Immature natural killer cell (primary cell): ENCODE measurements around the gene NAP1L1. TPM values are rescaled to one million over a fixed set of nuclear protein-coding genes. Genes with fewer than 3 reads are reported as not detected.

Source experiments
- DNase-seq, 3 donors: peaks; one replicate each; pipeline ENCODE4 v3.0.0; 2022; ENCODE audit warnings: mixed read lengths in 1 of 3
- H3K27ac Mint-ChIP-seq, 6 donors: one replicate each; pipeline ENCODE4 v1.8.0; 2020; ENCODE audit warnings: mixed read lengths in 6 of 6, mild to moderate bottlenecking in 5 of 6, inconsistent platforms in 4 of 6, moderate library complexity in 3 of 6
- H3K27me3 Mint-ChIP-seq, 3 donors: one replicate each; pipeline ENCODE4 v1.8.0; 2020 to 2021; ENCODE audit warnings: low read depth in 3 of 3, mild to moderate bottlenecking in 3 of 3, mixed read lengths in 3 of 3, moderate library complexity in 3 of 3, inconsistent platforms in 1 of 3
- H3K36me3 Mint-ChIP-seq, 3 donors: one replicate each; pipeline ENCODE4 v1.8.0; 2020; ENCODE audit warnings: mixed read lengths in 3 of 3, inconsistent platforms in 2 of 3, mild to moderate bottlenecking in 2 of 3
- H3K4me1 Mint-ChIP-seq, 2 donors: one replicate each; pipeline ENCODE4 v1.8.0; 2020; ENCODE audit warnings: inconsistent platforms in 2 of 2, mild to moderate bottlenecking in 2 of 2, mixed read lengths in 2 of 2, moderate library complexity in 1 of 2
- H3K4me3 Mint-ChIP-seq, 5 donors: one replicate each; pipeline ENCODE4 v1.8.0; 2020; ENCODE audit warnings: mild to moderate bottlenecking in 5 of 5, mixed read lengths in 5 of 5, inconsistent platforms in 3 of 5, moderate library complexity in 3 of 5
- H3K9me3 Mint-ChIP-seq, 6 donors: one replicate each; pipeline ENCODE4 v1.8.0; 2020; ENCODE audit warnings: mild to moderate bottlenecking in 6 of 6, mixed read lengths in 6 of 6, inconsistent platforms in 4 of 6, moderate library complexity in 3 of 6
- polyA plus RNA-seq, 3 donors: library from polyadenylated mRNA; unstranded; fragments of 300-500 nt; fragmentation: Illumina TruSeq; gene quantifications; one replicate each; pipeline ENCODE4 v1.2.3, GENCODE V29; 2021

The NAP1L1 gene
- polyA plus RNA-seq, 3 donors from 2014 or later: 66.9 to 108 (median 90.2) TPM

DNA sequence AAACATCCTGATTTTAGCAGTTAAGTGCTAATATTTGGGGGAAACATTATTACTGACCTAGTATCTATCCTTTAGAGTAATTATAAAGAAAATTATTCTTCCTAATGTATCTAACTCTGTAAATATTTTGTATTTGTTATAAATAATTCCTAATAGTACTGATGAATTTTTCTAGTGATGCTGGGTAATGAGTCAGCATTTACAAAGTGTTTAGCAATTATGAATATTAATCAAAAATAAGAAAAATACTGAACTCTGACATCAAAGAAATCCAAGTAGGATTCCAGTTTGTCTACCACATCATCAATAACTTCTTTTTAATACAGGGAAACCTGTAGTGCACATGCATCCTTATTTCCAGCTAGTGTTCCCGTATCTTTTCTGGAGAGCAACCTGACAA is 9.0 kb downstream of the NAP1L1 start:
- H3K27ac Mint-ChIP-seq: no peak overlapping the region
- no peak for DNase-seq
- H3K9me3 Mint-ChIP-seq: no peaks in the 10 kb centered on the region
- peaks cover 0 to 5% (median 0%) of the 10 kb centered on the region in 3 donors for H3K27me3 Mint-ChIP-seq
- H3K36me3 Mint-ChIP-seq: peaks cover 0 to 9% (median 0%) of the 10 kb centered on the region in 3 donors
- H3K4me3 Mint-ChIP-seq: no peak overlapping the region
- peaks cover 25 to 75% of the 10 kb centered on the region in 2 donors for H3K4me1 Mint-ChIP-seq

DNA sequence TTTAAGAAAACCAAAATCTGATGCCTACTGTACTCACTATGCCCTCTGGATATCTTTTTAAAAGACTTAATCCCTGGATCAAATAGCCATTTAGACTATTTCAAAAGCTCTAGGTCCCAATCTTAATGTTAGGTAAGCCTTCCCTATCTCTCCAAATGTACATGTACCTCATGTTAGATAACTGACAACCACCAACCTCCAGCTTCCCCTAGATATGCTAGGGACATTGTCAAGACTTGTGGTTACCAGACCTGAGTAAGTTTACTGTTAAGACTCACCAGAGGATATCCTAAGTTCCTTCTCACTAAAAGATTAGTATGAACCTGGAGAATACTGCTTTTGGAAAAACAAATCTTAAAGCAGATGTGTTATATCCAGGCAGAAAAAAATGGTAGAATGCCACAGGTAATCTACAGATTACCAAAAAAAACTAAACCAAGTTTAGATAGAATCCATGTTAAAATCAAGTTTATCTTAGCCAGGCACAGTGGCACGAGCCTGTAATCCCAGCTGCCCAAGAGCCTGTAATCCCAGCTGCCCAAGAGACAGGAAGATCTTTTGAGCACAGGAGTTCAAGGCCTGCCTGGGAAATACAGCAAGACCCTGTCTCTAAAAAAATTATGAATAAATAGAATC is 9.7 kb downstream of the NAP1L1 start:
- Mint-ChIP-seq H3K4me3 (no peak overlapping the region), H3K27me3 (peaks cover 0 to 8% (median 0%) of the 10 kb centered on the region in 3 donors), H3K27ac (peak overlapping the region in 1 of 6 donors; percentile 1), H3K36me3 (peaks cover 0 to 9% (median 0%) of the 10 kb centered on the region in 3 donors), H3K4me1 (peaks cover 23 to 69% of the 10 kb centered on the region in 2 donors), H3K9me3 (no peaks in the 10 kb centered on the region)
- DNase-seq: no peak

DNA sequence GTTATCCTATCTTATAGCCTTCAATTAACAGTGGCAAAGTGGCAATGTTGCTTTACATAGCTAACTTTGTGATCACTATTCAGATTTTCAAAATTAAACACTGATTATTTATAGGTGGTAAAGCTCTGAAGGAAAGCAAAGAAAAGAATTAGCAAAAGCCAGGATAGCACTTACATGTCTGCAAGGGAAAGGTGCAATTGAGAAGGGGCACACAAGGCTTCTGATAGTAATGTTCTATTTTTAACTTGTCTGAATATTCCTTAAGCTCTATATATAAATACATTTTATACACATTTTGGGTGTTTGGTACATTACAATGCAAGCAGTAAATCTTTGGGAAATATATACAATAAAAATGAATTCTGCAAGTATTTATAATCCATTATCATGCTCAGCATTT is 10.9 kb downstream of the NAP1L1 start:
- H3K9me3 Mint-ChIP-seq: no peaks in the 10 kb centered on the region
- H3K4me3 Mint-ChIP-seq: no peak overlapping the region
- peaks cover 0 to 8% (median 0%) of the 10 kb centered on the region in 3 donors for H3K27me3 Mint-ChIP-seq
- no peak overlapping the region for H3K27ac Mint-ChIP-seq
- no peak for DNase-seq
- peaks cover 0 to 7% (median 4%) of the 10 kb centered on the region in 3 donors for H3K36me3 Mint-ChIP-seq
- peaks cover 22 to 70% of the 10 kb centered on the region in 2 donors for H3K4me1 Mint-ChIP-seq

DNA sequence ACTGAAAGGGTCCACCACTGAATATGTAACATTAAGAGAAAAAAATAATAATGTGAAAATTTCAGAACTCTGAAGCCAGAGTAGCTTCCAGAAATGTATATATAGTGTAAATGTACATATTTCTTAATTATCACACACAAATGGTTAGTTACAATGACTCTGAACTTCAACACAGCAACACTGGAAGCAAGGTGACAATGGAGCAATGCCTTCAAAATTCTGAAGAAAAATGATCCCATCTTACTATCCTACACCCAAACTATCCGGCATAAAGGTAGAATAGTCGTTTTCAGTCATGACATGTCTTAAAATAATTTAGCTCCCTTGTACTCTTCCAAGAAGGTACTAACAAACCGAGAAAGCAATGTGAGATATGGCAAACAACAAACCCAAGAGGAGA is 11.9 kb downstream of the NAP1L1 start:
- peaks cover 0 to 13% (median 4%) of the 10 kb centered on the region in 3 donors for H3K36me3 Mint-ChIP-seq
- no peak overlapping the region for H3K27ac Mint-ChIP-seq
- no peak for DNase-seq
- H3K4me3 Mint-ChIP-seq: no peak overlapping the region
- H3K9me3 Mint-ChIP-seq: no peaks in the 10 kb centered on the region
- H3K4me1 Mint-ChIP-seq: peaks cover 22 to 74% of the 10 kb centered on the region in 2 donors
- peaks cover 0 to 10% (median 0%) of the 10 kb centered on the region in 3 donors for H3K27me3 Mint-ChIP-seq

GRCh38 chr12:76069339-76069738 is 15.1 kb downstream of the NAP1L1 start:
- Mint-ChIP-seq H3K4me1 (peaks cover 11 to 63% of the 10 kb centered on the region in 2 donors), H3K27me3 (peaks cover 0 to 10% (median 2%) of the 10 kb centered on the region in 3 donors), H3K9me3 (peaks cover 5 to 16% (median 12%) of the 10 kb centered on the region in 6 donors), H3K36me3 (peaks cover 16 to 40% (median 30%) of the 10 kb centered on the region in 3 donors), H3K27ac (no peak overlapping the region), H3K4me3 (no peak overlapping the region)
- DNase-seq: no peak

GRCh38 chr12:76065917-76066316 is 18.6 kb downstream of the NAP1L1 start:
- H3K9me3 Mint-ChIP-seq: peaks cover 6 to 20% (median 14%) of the 10 kb centered on the region in 6 donors
- DNase-seq: no peak
- H3K4me1 Mint-ChIP-seq: peaks cover 9 to 40% of the 10 kb centered on the region in 2 donors
- H3K27me3 Mint-ChIP-seq: peaks cover 2 to 9% (median 3%) of the 10 kb centered on the region in 3 donors
- no peak overlapping the region for H3K4me3 Mint-ChIP-seq
- H3K36me3 Mint-ChIP-seq: peaks cover 31 to 70% (median 48%) of the 10 kb centered on the region in 3 donors
- no peak overlapping the region for H3K27ac Mint-ChIP-seq

DNA sequence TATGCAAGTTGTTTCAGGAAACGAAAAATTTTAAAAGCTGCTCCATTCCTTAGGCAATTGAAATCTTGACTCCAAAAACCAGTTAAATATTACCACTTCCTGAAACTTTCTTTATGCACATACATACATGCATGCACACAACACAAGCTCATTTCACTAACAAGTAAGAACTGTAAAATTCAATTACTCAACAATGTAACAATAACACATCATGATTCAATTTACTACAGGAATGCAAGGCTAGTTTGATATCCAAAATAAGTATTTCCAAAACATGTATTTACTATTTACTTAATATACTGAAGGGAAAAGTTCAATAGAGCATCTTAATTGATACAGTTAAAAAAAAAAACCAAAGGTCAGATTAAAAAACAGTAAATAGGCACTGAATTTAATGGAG is 19.6 kb downstream of the NAP1L1 start:
- Mint-ChIP-seq H3K9me3 (peaks cover 6 to 20% (median 14%) of the 10 kb centered on the region in 6 donors), H3K27ac (no peak overlapping the region), H3K4me1 (peaks cover 11 to 45% of the 10 kb centered on the region in 2 donors), H3K36me3 (peaks cover 31 to 73% (median 50%) of the 10 kb centered on the region in 3 donors), H3K27me3 (peaks cover 2 to 6% (median 3%) of the 10 kb centered on the region in 3 donors), H3K4me3 (no peak overlapping the region)
- no peak for DNase-seq

DNA sequence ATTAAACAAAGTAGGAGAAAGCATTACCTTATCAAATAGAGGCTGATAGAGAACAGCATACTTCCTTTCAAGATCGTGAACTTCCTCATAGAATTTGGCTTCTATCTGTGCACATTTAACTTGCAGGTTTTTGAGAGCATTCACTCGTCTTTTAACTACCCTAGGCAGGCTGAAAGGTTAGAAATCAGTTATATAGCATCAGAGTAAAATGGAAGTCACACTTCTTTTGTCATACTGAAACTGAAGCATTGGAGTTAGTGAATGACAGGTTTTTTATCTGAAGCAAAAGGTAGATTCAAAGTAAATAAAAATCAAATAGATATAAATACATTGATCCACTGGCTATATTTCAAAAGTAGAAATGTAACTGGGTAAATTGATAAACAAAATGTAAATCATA is 24.4 kb downstream of the NAP1L1 start:
- no peak for DNase-seq
- Mint-ChIP-seq H3K27ac (peak overlapping the region in 1 of 6 donors; percentile 2), H3K27me3 (peaks cover 2 to 3% (median 2%) of the 10 kb centered on the region in 3 donors), H3K36me3 (peaks cover 38 to 68% (median 40%) of the 10 kb centered on the region in 3 donors), H3K4me3 (no peak overlapping the region), H3K4me1 (peaks cover 5 to 18% of the 10 kb centered on the region in 2 donors), H3K9me3 (peaks cover 5 to 12% (median 9%) of the 10 kb centered on the region in 6 donors)

- peaks cover 20 to 62% (median 31%) of the 10 kb centered on the region in 3 donors for H3K36me3 Mint-ChIP-seq
- H3K4me1 Mint-ChIP-seq: peaks cover 2 to 7% of the 10 kb centered on the region in 2 donors
- peak overlapping the region in 2 of 6 donors; percentile 55 to 67 for H3K27ac Mint-ChIP-seq
- H3K9me3 Mint-ChIP-seq: no peaks in the 10 kb centered on the region
- H3K27me3 Mint-ChIP-seq: no peaks in the 10 kb centered on the region
- no peak overlapping the region for H3K4me3 Mint-ChIP-seq
- no peak for DNase-seq
These were observed 27.2 kb downstream of the NAP1L1 start for GRCh38 chr12:76057326-76057725.

- Mint-ChIP-seq H3K9me3 (no peaks in the 10 kb centered on the region), H3K27ac (no peak overlapping the region), H3K4me1 (peaks cover 1 to 6% of the 10 kb centered on the region in 2 donors), H3K36me3 (peaks cover 26 to 59% (median 33%) of the 10 kb centered on the region in 3 donors), H3K4me3 (no peak overlapping the region), H3K27me3 (peaks cover 0 to 2% (median 0%) of the 10 kb centered on the region in 3 donors)
- no peak for DNase-seq
These were observed 29.1 kb downstream of the NAP1L1 start for GRCh38 chr12:76055393-76055792.

GRCh38 chr12:76049575-76050251 is 34.8 kb downstream of the NAP1L1 start:
- H3K4me1 Mint-ChIP-seq: no peaks in the 10 kb centered on the region
- H3K27ac Mint-ChIP-seq: no peak overlapping the region
- H3K36me3 Mint-ChIP-seq: peaks cover 22 to 44% (median 25%) of the 10 kb centered on the region in 3 donors
- no peak for DNase-seq
- H3K27me3 Mint-ChIP-seq: peaks cover 0 to 2% (median 0%) of the 10 kb centered on the region in 3 donors
- H3K9me3 Mint-ChIP-seq: no peaks in the 10 kb centered on the region
- no peak overlapping the region for H3K4me3 Mint-ChIP-seq

- Mint-ChIP-seq H3K27ac (no peak overlapping the region), H3K36me3 (peaks cover 14 to 26% (median 22%) of the 10 kb centered on the region in 3 donors), H3K27me3 (peaks cover 0 to 2% (median 0%) of the 10 kb centered on the region in 3 donors), H3K4me3 (no peak overlapping the region), H3K4me1 (no peaks in the 10 kb centered on the region), H3K9me3 (no peaks in the 10 kb centered on the region)
- no peak for DNase-seq
These were observed 36.7 kb downstream of the NAP1L1 start for GRCh38 chr12:76047742-76048141.

DNA sequence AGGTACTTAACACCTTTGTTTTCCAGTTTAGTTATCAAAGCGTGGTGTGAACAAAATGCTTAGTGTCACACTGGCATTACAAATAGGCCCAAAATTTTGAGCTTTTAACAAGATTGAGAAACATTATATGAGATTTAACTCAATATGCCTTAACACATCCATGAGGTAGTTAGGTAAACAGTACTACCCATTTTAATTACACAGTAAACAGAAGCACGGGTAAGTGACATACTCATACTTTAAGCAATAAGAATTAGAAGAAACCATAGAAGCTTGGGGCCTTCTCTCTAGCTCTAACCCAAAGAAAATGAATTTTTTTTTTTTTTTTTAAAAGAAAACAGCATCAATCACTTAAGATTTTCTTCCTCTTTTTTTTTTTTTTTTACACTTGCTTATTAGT is 37.4 kb downstream of the NAP1L1 start:
- Mint-ChIP-seq H3K27ac (no peak overlapping the region), H3K27me3 (peaks cover 0 to 2% (median 0%) of the 10 kb centered on the region in 3 donors), H3K36me3 (peaks cover 7 to 21% (median 16%) of the 10 kb centered on the region in 3 donors), H3K4me1 (no peaks in the 10 kb centered on the region), H3K4me3 (no peak overlapping the region), H3K9me3 (no peaks in the 10 kb centered on the region)
- DNase-seq: no peak

DNA sequence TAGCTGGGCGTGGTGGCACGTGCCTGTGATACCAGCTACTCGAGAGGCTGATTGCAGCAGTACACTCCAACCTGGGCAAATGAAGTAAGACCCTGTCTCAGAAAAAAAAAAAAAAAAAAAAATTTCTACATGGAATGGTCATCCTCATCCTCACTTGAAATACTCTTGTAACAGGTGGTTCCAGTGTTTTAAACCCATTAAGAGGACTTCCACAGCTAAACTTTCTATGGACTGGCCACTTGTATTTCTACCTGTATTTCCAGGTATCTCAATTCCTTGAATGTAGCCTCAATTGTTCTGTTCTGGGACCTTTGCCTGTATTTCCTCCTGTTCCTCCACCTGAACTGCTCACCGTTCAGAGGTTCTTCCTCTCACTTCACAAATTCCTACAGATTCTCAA is 41.1 kb downstream of the NAP1L1 start:
- no peak overlapping the region for H3K4me3 Mint-ChIP-seq
- H3K4me1 Mint-ChIP-seq: no peaks in the 10 kb centered on the region
- H3K27me3 Mint-ChIP-seq: no peaks in the 10 kb centered on the region
- DNase-seq: no peak
- no peak overlapping the region for H3K27ac Mint-ChIP-seq
- no peaks in the 10 kb centered on the region for H3K9me3 Mint-ChIP-seq
- H3K36me3 Mint-ChIP-seq: peaks cover 0 to 2% (median 2%) of the 10 kb centered on the region in 3 donors
